Measurements from ENCODE around the gene DNER. TPM values are rescaled to one million over a fixed set of nuclear protein-coding genes. Genes with fewer than 3 reads are reported as not detected.

Gene DNER
- total RNA-seq, 1 donor from 2014 or later, result not detected

DNA sequence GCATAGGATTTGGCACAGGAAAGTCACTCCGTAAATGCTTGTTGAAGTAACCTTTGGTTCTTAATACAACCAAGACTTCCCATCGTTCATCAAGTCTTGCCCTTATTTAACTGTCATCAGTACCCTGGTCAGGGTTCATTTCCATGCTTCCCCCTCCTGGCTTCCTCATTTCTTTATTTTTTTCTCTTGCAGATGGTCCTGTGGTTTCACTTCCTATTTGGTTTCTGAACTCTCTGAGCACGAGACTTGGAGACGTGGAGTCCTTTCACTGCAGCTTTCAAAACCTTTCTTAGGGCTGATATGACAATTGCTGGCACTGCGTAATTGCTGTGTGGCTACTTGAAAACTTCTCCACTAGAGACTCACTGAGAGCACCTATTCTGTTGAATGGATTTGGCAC, 383.4 kb downstream of the DNER start:
- Mint-ChIP-seq H3K9me3 (ENCODE audit: low read depth) (no peaks in the 10 kb centered on the region), H3K36me3 (ENCODE audit: low read depth) (no peaks in the 10 kb centered on the region), H3K4me1 (ENCODE audit: low read depth) (no peaks in the 10 kb centered on the region), H3K4me3 (ENCODE audit: unreplicated experiment) (no peak overlapping the region), H3K27ac (ENCODE audit: unreplicated experiment) (no peak overlapping the region), H3K27me3 (ENCODE audit: low read depth) (peaks cover 3% of the 10 kb centered on the region)
- TF ChIP-seq, protein P1, sequence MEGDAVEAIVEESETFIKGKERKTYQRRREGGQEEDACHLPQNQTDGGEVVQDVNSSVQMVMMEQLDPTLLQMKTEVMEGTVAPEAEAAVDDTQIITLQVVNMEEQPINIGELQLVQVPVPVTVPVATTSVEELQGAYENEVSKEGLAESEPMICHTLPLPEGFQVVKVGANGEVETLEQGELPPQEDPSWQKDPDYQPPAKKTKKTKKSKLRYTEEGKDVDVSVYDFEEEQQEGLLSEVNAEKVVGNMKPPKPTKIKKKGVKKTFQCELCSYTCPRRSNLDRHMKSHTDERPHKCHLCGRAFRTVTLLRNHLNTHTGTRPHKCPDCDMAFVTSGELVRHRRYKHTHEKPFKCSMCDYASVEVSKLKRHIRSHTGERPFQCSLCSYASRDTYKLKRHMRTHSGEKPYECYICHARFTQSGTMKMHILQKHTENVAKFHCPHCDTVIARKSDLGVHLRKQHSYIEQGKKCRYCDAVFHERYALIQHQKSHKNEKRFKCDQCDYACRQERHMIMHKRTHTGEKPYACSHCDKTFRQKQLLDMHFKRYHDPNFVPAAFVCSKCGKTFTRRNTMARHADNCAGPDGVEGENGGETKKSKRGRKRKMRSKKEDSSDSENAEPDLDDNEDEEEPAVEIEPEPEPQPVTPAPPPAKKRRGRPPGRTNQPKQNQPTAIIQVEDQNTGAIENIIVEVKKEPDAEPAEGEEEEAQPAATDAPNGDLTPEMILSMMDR (IDR thresholded peaks at IDR 0.05), result no peak
- no peak for DNase-seq (ENCODE audit: low spot score)

- Mint-ChIP-seq H3K27ac (ENCODE audit: unreplicated experiment) (no peak overlapping the region), H3K9me3 (ENCODE audit: low read depth) (peaks cover 6% of the 10 kb centered on the region), H3K4me3 (ENCODE audit: unreplicated experiment) (no peak overlapping the region), H3K27me3 (ENCODE audit: low read depth) (no peaks in the 10 kb centered on the region), H3K4me1 (ENCODE audit: low read depth) (no peaks in the 10 kb centered on the region), H3K36me3 (ENCODE audit: low read depth) (no peaks in the 10 kb centered on the region)
- TF ChIP-seq, protein P1 (IDR thresholded peaks at IDR 0.05), result no peak
- no peak for DNase-seq (ENCODE audit: low spot score)
Measured at GRCh38 chr2:229319558-229319957, 394.8 kb downstream of the DNER start.

DNA sequence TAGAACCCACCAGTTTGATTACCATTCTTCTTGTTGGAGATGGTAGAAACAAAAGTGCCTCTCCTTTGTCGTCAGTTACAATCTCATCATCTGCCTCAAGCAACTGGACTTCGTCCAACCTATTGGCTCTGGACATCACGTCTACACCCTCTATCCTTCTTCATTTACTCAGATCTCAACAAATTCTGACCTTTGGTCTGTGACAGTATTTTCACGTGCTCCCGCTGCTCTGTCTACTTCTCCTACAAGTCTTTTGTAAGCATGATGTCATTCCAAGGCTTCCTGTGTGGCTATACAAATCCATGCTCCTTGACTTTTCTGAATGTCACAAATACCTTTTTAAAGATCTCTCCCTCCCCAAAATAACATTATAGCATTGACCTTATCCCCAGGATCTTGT, 400.2 kb downstream of the DNER start:
- no peak for DNase-seq (ENCODE audit: low spot score)
- TF ChIP-seq, protein P1 (IDR thresholded peaks at IDR 0.05), result no peak
- Mint-ChIP-seq H3K9me3 (ENCODE audit: low read depth) (peaks cover 2% of the 10 kb centered on the region), H3K27ac (ENCODE audit: unreplicated experiment) (no peak overlapping the region), H3K4me3 (ENCODE audit: unreplicated experiment) (no peak overlapping the region), H3K27me3 (ENCODE audit: low read depth) (peaks cover 2% of the 10 kb centered on the region), H3K4me1 (ENCODE audit: low read depth) (no peaks in the 10 kb centered on the region), H3K36me3 (ENCODE audit: low read depth) (no peaks in the 10 kb centered on the region)

DNA sequence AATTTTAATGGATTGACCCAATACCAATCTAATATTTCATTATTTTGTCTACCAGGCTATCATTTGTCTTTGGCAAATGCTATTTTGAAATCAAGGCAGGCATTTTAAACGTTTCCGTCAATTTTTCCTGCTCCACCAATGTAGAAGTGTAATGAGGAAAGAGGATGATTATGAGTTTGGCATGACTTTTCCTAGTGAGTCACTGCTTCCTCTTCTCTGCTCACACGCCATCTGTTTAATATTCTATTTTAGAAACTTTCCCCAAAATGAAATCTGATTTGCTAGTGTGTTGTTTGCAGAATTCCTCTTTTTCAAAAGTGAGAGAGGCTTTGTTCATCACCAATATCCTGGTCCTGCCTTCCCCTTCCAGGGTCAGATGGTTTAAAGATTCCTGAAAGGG, 400.8 kb downstream of the DNER start:
- H3K27me3 Mint-ChIP-seq (ENCODE audit: low read depth), result peaks cover 2% of the 10 kb centered on the region
- TF ChIP-seq, protein P1 (IDR thresholded peaks at IDR 0.05), result no peak
- H3K9me3 Mint-ChIP-seq (ENCODE audit: low read depth), result peaks cover 3% of the 10 kb centered on the region

More for the DNA sequence above, 400.8 kb downstream of the DNER start:
- no peak for DNase-seq (ENCODE audit: low spot score)
- H3K27ac Mint-ChIP-seq (ENCODE audit: unreplicated experiment), result no peak overlapping the region
- no peaks in the 10 kb centered on the region for H3K36me3 Mint-ChIP-seq (ENCODE audit: low read depth)
- no peaks in the 10 kb centered on the region for H3K4me1 Mint-ChIP-seq (ENCODE audit: low read depth)
- H3K4me3 Mint-ChIP-seq (ENCODE audit: unreplicated experiment), result no peak overlapping the region

Other genes starting within 250 kb of the DNER start
- 223 to 281 TPM (median 231 TPM) in 3 replicates for gene TRIP12, start 207.5 kb upstream of the DNER start, total RNA-seq
- gene FBXO36, start 207.9 kb upstream of the DNER start, total RNA-seq, result 3.0 to 5.9 TPM (median 3.3 TPM) in 3 replicates